GM23338 (cell line): ENCODE data around the gene DHX30.

Experiments
- EZH2 ChIP-seq: fragments of 200-600 bp; sonication (generic); IDR thresholded peaks from one replicate; pipeline ENCODE4 v1.8.0; 2017; ENCODE audit warnings: antibody characterized with exemption, mild to moderate bottlenecking, low read depth; ENCODE audit not compliant: unreplicated experiment
- JUNB ChIP-seq: IDR thresholded peaks from one replicate; pipeline ENCODE4 v1.6.1; 2016; ENCODE audit warnings: antibody characterized with exemption; ENCODE audit not compliant: unreplicated experiment
- POLR2AphosphoS5 ChIP-seq: IDR thresholded peaks from 2 replicates; pipeline ENCODE4 v1.6.1; 2016; ENCODE audit warnings: antibody characterized with exemption, low read depth
- REST ChIP-seq: IDR thresholded peaks from one replicate; pipeline ENCODE4 v1.6.1; 2018; ENCODE audit warnings: antibody characterized with exemption; ENCODE audit not compliant: unreplicated experiment
- TF ChIP-seq, protein P1 (sequence below), 2 experiments: fragments of 200-600 bp in 1 of 2; sonication (generic) in 1 of 2; conservative IDR thresholded peaks; 2 replicates each; pipeline versions ENCODE4 v1.5.1 to v1.6.1; 2016 to 2017; ENCODE audit warnings: antibody characterized with exemption in 2 of 2, low read depth in 2 of 2, mild to moderate bottlenecking in 2 of 2, moderate library complexity in 1 of 2

GRCh38 chr3:47895241-47895640 is 92.3 kb downstream of the DHX30 start:
- TF ChIP-seq, protein P1, sequence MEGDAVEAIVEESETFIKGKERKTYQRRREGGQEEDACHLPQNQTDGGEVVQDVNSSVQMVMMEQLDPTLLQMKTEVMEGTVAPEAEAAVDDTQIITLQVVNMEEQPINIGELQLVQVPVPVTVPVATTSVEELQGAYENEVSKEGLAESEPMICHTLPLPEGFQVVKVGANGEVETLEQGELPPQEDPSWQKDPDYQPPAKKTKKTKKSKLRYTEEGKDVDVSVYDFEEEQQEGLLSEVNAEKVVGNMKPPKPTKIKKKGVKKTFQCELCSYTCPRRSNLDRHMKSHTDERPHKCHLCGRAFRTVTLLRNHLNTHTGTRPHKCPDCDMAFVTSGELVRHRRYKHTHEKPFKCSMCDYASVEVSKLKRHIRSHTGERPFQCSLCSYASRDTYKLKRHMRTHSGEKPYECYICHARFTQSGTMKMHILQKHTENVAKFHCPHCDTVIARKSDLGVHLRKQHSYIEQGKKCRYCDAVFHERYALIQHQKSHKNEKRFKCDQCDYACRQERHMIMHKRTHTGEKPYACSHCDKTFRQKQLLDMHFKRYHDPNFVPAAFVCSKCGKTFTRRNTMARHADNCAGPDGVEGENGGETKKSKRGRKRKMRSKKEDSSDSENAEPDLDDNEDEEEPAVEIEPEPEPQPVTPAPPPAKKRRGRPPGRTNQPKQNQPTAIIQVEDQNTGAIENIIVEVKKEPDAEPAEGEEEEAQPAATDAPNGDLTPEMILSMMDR (conservative IDR thresholded peaks at IDR 0.05; ENCODE audit: low read depth in 2 of 2) = no peak
- TF ChIP-seq REST (no peak), JUNB (no peak), POLR2AphosphoS5 (no peak), EZH2 (no peak)
